ENCODE measurements around the gene MRPS12. TPM values are rescaled to one million over a fixed set of nuclear protein-coding genes. Genes with fewer than 3 reads are reported as not detected.

Gene MRPS12
- total RNA-seq, 1 experiment from 2014 or later: 81.3 TPM

DNA sequence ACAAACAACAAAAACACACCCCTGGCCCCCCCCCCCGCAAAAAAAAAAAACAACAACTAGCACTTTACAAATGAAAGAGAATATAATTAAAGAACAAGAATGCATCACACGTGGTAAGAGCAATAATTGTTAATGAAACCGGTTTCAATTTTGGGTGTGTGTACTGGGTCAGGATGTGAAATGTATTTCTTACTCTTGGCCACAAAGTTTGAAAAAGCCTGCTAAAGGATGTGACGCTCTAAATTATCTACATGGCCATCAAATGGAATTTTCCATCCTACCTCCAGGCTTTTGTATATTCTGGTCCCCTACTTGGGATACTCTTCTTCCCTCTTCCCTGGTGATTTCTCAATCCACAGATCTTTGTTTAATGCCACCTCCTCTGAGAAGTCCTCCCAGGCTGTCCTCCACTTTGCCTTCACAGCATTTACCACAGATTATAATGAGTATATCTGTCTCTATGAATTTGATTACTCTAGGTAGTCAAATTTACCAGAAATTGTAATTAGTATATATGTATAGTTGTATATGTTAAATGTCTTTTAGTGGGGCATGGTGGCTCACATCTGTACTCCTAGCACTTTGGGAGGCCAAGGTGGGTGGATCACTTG lies 2.2 kb upstream of the MRPS12 start:
- TF ChIP-seq CTCF (conservative IDR thresholded peaks at IDR 0.05): no peak
- Mint-ChIP-seq H3K4me3 (peak overlapping the region; percentile 27 to 98; a peak in 3 of 5 replicates), H3K27ac (no peak overlapping the region; a peak in 1 of 7 replicates), H3K4me1 (peaks cover 8 to 14% of the 10 kb centered on the region in 2 experiments), H3K9me3 (peaks cover 6% of the 10 kb centered on the region in 2 experiments), H3K27me3 (ENCODE audit: low read depth) (no peaks in the 10 kb centered on the region; the same call in 1 of the 2 replicates), H3K36me3 (ENCODE audit: insufficient read depth in 1 of 3, low read depth in 3 of 3) (peaks cover 42 to 58% (median 53%) of the 10 kb centered on the region in 3 experiments)
- Histone ChIP-seq H2BK20ac (ENCODE audit: low read depth, low read length, poor library complexity, severe bottlenecking) (no peak overlapping the region), H4K20me1 (ENCODE audit: control insufficient read depth, insufficient read depth, insufficient read length) (no peaks in the 10 kb centered on the region), H3K79me2 (ENCODE audit: insufficient read depth, low read length) (peaks cover 11% of the 10 kb centered on the region; the same call in 1 of the 2 replicates), H4K8ac (replicated peaks; ENCODE audit: insufficient read length, low read depth, low read length) (no peak overlapping the region), H2BK12ac (ENCODE audit: insufficient read length, low read depth, low read length) (no peak overlapping the region), H3K23me2 (ENCODE audit: insufficient read length, low read depth, low read length, poor library complexity, severe bottlenecking) (peaks cover 10% of the 10 kb centered on the region), H3K27ac (ENCODE audit: insufficient read length, low read depth, low read length) (no peak overlapping the region), H2BK120ac (ENCODE audit: low read depth, low read length, poor library complexity, severe bottlenecking) (no peak overlapping the region), H4K91ac (ENCODE audit: insufficient read length, low read depth, low read length) (no peak overlapping the region), H3K27me3 (ENCODE audit: insufficient read depth, low read length) (no peaks in the 10 kb centered on the region), H3K23ac (ENCODE audit: insufficient read length, low read depth, low read length) (no peak overlapping the region), H3K79me1 (ENCODE audit: insufficient read depth, low read depth, low read length, poor library complexity, severe bottlenecking) (peaks cover 2% of the 10 kb centered on the region), H3K4me1 (ENCODE audit: insufficient read depth, low read length) (no peaks in the 10 kb centered on the region), H3K14ac (ENCODE audit: insufficient read depth, low read length) (no peak overlapping the region), H2BK5ac (ENCODE audit: insufficient read length, low read length) (no peak overlapping the region), H3T11ph (ENCODE audit: low read length) (no peak overlapping the region), H2AFZ (ENCODE audit: low read length) (no peak overlapping the region), H3K56ac (ENCODE audit: insufficient read length, low read depth, low read length) (no peak overlapping the region), H2AK5ac (ENCODE audit: insufficient read length, low read length) (no peak overlapping the region), H3K9ac (ENCODE audit: extremely low read depth, insufficient read length, low read length) (no peak overlapping the region), H2BK15ac (ENCODE audit: low read depth, low read length) (no peak overlapping the region), H3K4me2 (ENCODE audit: insufficient read depth, insufficient read length, low read length) (no peak overlapping the region), H3K9me3 (ENCODE audit: control insufficient read depth, low read depth, low read length) (no peaks in the 10 kb centered on the region), H3K18ac (ENCODE audit: insufficient read length, low read depth, low read length) (no peak overlapping the region), H3K4ac (ENCODE audit: low read depth, low read length) (no peak overlapping the region), H4K5ac (ENCODE audit: insufficient read length, low read depth, low read length) (no peak overlapping the region)
- WGBS (ENCODE audit: extremely low coverage, insufficient read length, low lambda C conversion rate): no CpG with 5 or more reads among the region's 4 CpGs
- no peak for DNase-seq

Data from H9 (cell line).